Adrenal gland (tissue), 12 donors: ENCODE data around the gene ARHGAP35. TPM values are rescaled to one million over a fixed set of nuclear protein-coding genes. Genes with fewer than 3 reads are reported as not detected.
"Not testable (repeated sequence)": the region's sequence is repeated elsewhere in the genome, so short reads cannot be mapped to it uniquely, and the experiment has no call there.

Experiments used
- DNase-seq, 7 donors: peaks; one replicate each; pipeline ENCODE4 v3.0.0-alpha.2; 2019 to 2020
- H3K27ac ChIP-seq, 5 donors: fragments of 200-600 bp; sonication (generic) in 4 of 5; 1 replicate in 3 of 5; 2 replicates in 2 of 5; pipeline versions ENCODE4 v1.5.1 to v1.8.0; 2016 to 2020; ENCODE audit warnings: mild to moderate bottlenecking in 1 of 5
- H3K27me3 ChIP-seq: fragments of 200-600 bp; 2 replicates; pipeline ENCODE4 v1.8.0; 2021
- H3K36me3 ChIP-seq, 2 donors: fragments of 200-600 bp; replicated peaks in 1 of 2; 1 replicate in 1 of 2; 2 replicates in 1 of 2; pipeline versions ENCODE4 v1.5.1 to v1.8.0; 2018 to 2022
- H3K4me1 ChIP-seq, 2 donors: fragments of 200-600 bp; replicated peaks in 1 of 2; 1 replicate in 1 of 2; 2 replicates in 1 of 2; pipeline versions ENCODE4 v1.5.1 to v1.8.0; 2018 to 2021
- H3K4me3 ChIP-seq, 4 donors: fragments of 200-600 bp; sonication (generic) in 3 of 4; one replicate each; pipeline ENCODE4 v1.5.1; 2016 to 2018
- H3K9me3 ChIP-seq, 3 donors: fragments of 200-600 bp; sonication (generic) in 1 of 3; replicated peaks in 1 of 3; 1 replicate in 2 of 3; 2 replicates in 1 of 3; pipeline versions ENCODE4 v1.5.1 to v1.8.0; 2016 to 2021
- CTCF ChIP-seq, 6 experiments: fragments of 450-650 bp in 4 of 6; fragments of 200-600 bp in 2 of 6; sonication (generic) in 1 of 6; IDR thresholded peaks; 1 replicate in 5 of 6; 2 replicates in 1 of 6; pipeline versions ENCODE4 v1.5.1 to v1.8.0; 2016 to 2021; ENCODE audit warnings: antibody characterized with exemption in 6 of 6, mild to moderate bottlenecking in 2 of 6, moderate library complexity in 1 of 6
- POLR2A ChIP-seq, 2 donors: fragments of 450-650 bp; IDR thresholded peaks; one replicate each; pipeline ENCODE4 v1.6.1; 2017; ENCODE audit warnings: antibody characterized with exemption in 2 of 2, mild to moderate bottlenecking in 2 of 2, moderate library complexity in 1 of 2
- WGBS, 4 donors: extraction: QIAGEN DNeasy Blood & Tissue Kit in 2 of 4; methylation state at CpG; one replicate each; pipeline versions ENCODE4 v1.1.5 to v1.1.7; 2013 to 2017; 5-methylcytosine and 5-hydroxymethylcytosine counted together
- intact Hi-C, 2 donors: fragments of 100-400 bp; cut with DNase I; formaldehyde crosslinking; loops; one replicate each; pipeline versions ENCODE4 v1.14.1 to v1.15.0; 2022 to 2023
- polyA plus RNA-seq, 3 donors: library from polyadenylated mRNA; stranded (reverse); fragments of 200-250 nt in 2 of 3; fragments of 350-450 nt in 1 of 3; fragmentation: Illumina TruSeq in 1 of 3; extraction: RNeasy Lipid Tissue Mini Kit (QIAGEN cat#74804) in 1 of 3; gene quantifications; one replicate each; pipeline ENCODE4 v1.2.3, GENCODE V29; 2013 to 2014
- total RNA-seq, 9 donors: library from RNA; depleted of rRNA in 4 of 9; stranded (reverse); fragments of >200 nt in 4 of 9; fragments of 120-200 nt in 1 of 9; fragmentation: NEBNext Ultra II Directional in 1 of 9; extraction: Animal tissue kit (Norgen Biotek cat#: 25700) in 1 of 9; gene quantifications; one replicate each; pipeline versions ENCODE4 v1.1.0 to v1.2.4, GENCODE V29; 2013 to 2023
- donor health status: healthy with polysubstance abuse.
- donor health status: Bipolar disorder and iron deficiency.
- donor health status: DM: yes; HTN: yes; CAD: no.
- donor health status: DM: no; HTN: no; CAD: no.
- donor health status: DM: no; HTN: no; CAD: no.
- donor health status: DM: yes; HTN: yes; CAD: no.

The ARHGAP35 gene
- total and polyA plus RNA-seq, 12 donors = 7.0 to 48.3 (median 38.9) TPM

DNA sequence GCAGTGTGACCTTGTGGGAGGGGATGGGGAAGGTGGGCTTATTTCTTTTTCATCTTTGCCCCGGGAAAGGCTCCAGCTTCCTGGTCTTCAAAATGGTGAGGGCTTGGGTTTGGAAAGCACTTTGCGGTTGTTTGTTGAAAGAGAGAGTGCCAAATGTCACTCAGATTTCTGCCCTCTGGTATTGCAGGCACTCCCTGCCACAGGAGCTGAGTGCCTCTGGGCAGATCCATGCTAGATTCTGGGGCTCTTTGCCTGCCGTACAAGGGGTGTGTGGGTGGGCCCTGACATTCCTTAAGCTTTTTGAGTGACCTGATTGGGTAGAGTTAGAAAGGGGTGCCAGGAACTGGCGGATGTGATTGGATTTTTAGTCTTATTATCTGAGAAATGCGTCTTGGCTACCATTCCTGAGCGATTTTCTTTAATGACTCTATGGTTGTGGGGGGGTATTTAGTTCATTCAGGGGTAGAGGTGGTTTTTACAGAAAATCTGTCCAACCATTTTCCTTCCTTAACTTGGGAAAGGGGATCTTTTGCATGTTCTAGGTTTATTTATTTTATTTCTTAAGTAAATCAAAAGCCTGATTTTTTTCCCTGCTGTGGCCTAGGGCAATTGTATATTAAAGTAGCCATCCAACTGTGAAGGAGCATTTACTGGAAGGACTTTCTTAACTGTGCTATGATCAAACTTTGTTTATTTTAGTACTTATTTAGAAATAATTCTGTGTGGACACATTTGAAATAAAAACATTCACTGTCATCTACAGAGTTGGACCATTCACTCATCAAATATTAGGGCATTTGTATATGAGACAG is 3.2 kb downstream of the ARHGAP35 start:
- DNase-seq = peak in 1 of 7 donors; percentile 57
- H3K9me3 ChIP-seq = no peaks in the 10 kb centered on the region

DNA sequence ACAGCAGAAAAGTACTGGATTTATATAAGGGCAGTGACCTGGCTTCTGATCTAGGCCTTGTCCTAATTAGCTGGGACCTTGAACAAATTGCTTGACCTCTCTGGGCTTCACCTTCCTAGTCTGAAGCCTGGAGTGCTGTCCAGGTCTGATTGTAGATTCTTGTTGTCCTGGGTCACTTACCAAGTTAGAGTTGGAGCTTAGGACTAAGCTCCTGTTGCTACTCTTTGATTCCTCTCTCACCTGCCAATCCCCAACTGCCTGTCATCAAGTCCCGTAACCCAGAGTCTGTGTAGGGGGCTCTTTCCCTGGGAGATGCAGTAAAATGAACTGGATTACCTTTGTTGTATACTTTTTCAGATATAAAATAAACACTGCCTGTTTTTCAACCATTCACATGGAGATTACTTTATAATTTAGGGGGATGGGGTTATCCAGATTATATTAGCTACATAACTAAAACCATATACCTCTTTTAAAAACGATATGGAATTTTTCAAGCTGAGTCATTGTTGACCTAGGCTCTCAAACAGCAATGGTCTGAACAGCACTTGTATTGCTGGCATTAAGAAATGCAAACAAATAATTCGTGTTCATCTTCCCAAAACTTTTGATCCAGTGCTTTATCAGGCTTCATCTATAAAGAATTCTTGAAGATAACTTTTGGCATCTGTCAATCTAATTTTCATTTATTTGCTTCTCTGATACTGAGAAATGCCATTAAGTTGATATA is 5.8 kb downstream of the ARHGAP35 start:
- DNase-seq = peak in 1 of 7 donors; percentile 41
- peaks cover 35 to 51% of the 10 kb centered on the region in 2 donors for H3K4me1 ChIP-seq
- H3K27ac ChIP-seq = no peak overlapping the region
- no peaks in the 10 kb centered on the region for H3K36me3 ChIP-seq
- H3K27me3 ChIP-seq = no peaks in the 10 kb centered on the region
- WGBS, 4 donors = 36 to 42% (median 39%) methylated on average over 3 of the region's 3 CpGs
- intact Hi-C loops = no loop called here
- TF ChIP-seq POLR2A (IDR thresholded peaks at IDR 0.05) (no peak), CTCF (IDR thresholded peaks at IDR 0.05) (no peak)
- no peak overlapping the region for H3K4me3 ChIP-seq
- H3K9me3 ChIP-seq = no peaks in the 10 kb centered on the region

More for the DNA sequence above, 3.2 kb downstream of the ARHGAP35 start:
- intact Hi-C loops = loop anchor here in 1 of 2 donors (5.0 kb wide), 1 partner anchor 33 kb away; no protein-coding TSS in a partner anchor
- H3K4me1 ChIP-seq = peaks cover 45 to 57% of the 10 kb centered on the region in 2 donors
- no peak for TF ChIP-seq POLR2A (IDR thresholded peaks at IDR 0.05)
- no peak for TF ChIP-seq CTCF (IDR thresholded peaks at IDR 0.05)
- H3K27ac ChIP-seq = peak overlapping the region in 2 of 5 donors; percentile 27 to 46
- H3K4me3 ChIP-seq = peak overlapping the region in 1 of 4 donors; percentile 99
- H3K27me3 ChIP-seq = no peaks in the 10 kb centered on the region
- WGBS, 4 donors = 39 to 60% (median 45%) methylated on average over 5 to 6 of the region's 6 CpGs
- no peaks in the 10 kb centered on the region for H3K36me3 ChIP-seq

DNA sequence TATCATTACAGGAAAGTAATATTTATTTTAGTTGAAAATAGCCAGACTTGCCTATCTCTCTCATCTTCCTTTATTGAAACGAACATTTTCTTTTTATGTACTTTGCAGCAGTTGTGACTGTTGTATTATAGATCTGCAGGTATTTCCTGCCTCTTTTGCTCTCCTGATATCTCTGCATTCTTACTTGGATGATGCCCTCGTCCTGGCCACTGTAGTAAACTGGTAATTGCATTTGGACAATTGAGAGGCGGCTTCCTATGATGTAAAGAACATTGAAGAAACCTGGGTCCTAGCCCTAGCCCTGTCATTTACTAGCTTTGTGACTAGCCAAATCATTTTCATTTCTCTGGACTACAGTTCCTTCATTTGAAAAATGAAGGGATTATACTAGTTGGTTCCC is 6.4 kb downstream of the ARHGAP35 start:
- no peak overlapping the region for H3K27ac ChIP-seq
- WGBS, 4 donors = 46 to 58% (median 51%) methylated on average over 3 of the region's 3 CpGs
- H3K36me3 ChIP-seq = no peaks in the 10 kb centered on the region
- peaks cover 30 to 48% of the 10 kb centered on the region in 2 donors for H3K4me1 ChIP-seq
- no peaks in the 10 kb centered on the region for H3K9me3 ChIP-seq
- no peak for DNase-seq
- TF ChIP-seq POLR2A (IDR thresholded peaks at IDR 0.05) (no peak), CTCF (IDR thresholded peaks at IDR 0.05) (no peak)
- no peak overlapping the region for H3K4me3 ChIP-seq
- no peaks in the 10 kb centered on the region for H3K27me3 ChIP-seq
- intact Hi-C loops = no loop called here

GRCh38 chr19:46868025-46868802 is 7.4 kb downstream of the ARHGAP35 start:
- DNase-seq = peak in 1 of 7 donors; percentile 41
- Histone ChIP-seq H3K36me3 (no peaks in the 10 kb centered on the region), H3K9me3 (no peaks in the 10 kb centered on the region), H3K4me1 (peaks cover 20 to 38% of the 10 kb centered on the region in 2 donors), H3K27me3 (no peaks in the 10 kb centered on the region), H3K27ac (no peak overlapping the region), H3K4me3 (no peak overlapping the region)
- WGBS, 4 donors = 96 to 98% (median 97%) methylated on average over 4 of the region's 4 CpGs
- no peak for TF ChIP-seq CTCF (IDR thresholded peaks at IDR 0.05)
- TF ChIP-seq POLR2A (IDR thresholded peaks at IDR 0.05) = no peak
- intact Hi-C loops = no loop called here

- peaks cover 6 to 15% of the 10 kb centered on the region in 2 donors for H3K4me1 ChIP-seq
- intact Hi-C loops = loop anchor here in 1 of 2 donors (5.0 kb wide), 1 partner anchor 36 kb away; no protein-coding TSS in a partner anchor
Measured at GRCh38 chr19:46871173-46871572, 10.4 kb downstream of the ARHGAP35 start.

More at GRCh38 chr19:46871173-46871572, 10.4 kb downstream of the ARHGAP35 start:
- DNase-seq = peak in 1 of 7 donors; percentile 29
- H3K36me3 ChIP-seq, H3K9me3 ChIP-seq, H3K27me3 ChIP-seq, H3K27ac ChIP-seq, H3K4me3 ChIP-seq: not testable (repeated sequence)
- WGBS, 4 donors = 84 to 95% (median 87%) methylated on average over 5 of the region's 5 CpGs
